H7 (cell line): ENCODE measurements around the gene ASAP2. TPM values are rescaled to one million over a fixed set of nuclear protein-coding genes. Genes with fewer than 3 reads are reported as not detected.

Experiments used
- DNase-seq: peaks from one replicate; pipeline ENCODE4 v3.0.0; 2012
- H3K27me3 ChIP-seq: 2 replicates; pipeline ENCODE4 v1.6.0; 2011; ENCODE audit warnings: mild to moderate bottlenecking, low read length; ENCODE audit not compliant: control insufficient read depth, insufficient read depth
- H3K36me3 ChIP-seq: replicated peaks from 2 replicates; pipeline ENCODE4 v1.5.1; 2011; ENCODE audit warnings: low read length; ENCODE audit not compliant: control insufficient read depth, insufficient read depth
- H3K4me3 ChIP-seq: 2 replicates; pipeline ENCODE4 v1.5.1; 2011; ENCODE audit warnings: low read depth, mild to moderate bottlenecking, control low read depth, low read length, moderate library complexity; ENCODE audit not compliant: insufficient read depth
- total RNA-seq: library from RNA; depleted of rRNA; stranded (reverse); fragments of >200 nt; shearing (Covaris generic); gene quantifications from 2 replicates; pipeline ENCODE4 v1.2.3, GENCODE V29; 2014

The ASAP2 gene
- total RNA-seq, 1 experiment from 2014 or later = 5.2 TPM

DNA sequence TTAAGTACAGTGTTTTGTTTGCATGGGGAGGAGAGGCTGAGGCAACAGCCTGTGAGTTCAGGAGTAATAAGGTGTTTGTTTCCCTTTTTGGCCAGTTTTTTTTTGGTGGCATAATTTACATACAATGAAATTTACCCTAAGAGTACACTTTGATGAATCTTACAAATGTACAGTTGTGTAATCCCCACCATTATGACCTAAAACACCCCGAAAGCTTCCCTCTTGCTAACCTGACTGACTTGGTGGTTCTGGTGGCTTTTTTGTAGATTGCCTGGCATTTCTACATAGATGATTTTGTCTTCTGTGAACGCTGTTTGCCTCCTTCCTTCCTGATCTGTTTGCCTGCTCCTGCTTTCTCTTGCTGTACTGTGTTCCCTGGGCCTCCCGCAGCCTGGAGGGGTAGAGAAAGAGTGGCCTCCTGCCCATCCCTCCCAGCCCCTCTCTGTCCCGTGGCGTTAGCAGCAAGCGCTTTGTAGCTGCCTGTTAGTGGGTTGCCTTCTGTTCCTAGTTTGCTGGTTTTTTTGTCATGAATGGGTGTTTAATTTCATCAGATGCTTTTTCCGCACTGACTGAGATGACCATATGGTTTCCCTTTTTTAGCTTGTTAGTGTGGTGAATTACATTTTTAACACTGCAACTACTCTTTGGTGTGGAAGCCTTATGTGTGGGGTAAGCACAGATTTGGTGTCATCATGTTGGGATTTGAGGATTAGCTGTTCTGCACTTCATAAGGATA, 32.1 kb downstream of the ASAP2 start:
- H3K4me3 ChIP-seq = no peak overlapping the region
- DNase-seq = no peak
- no peaks in the 10 kb centered on the region for H3K27me3 ChIP-seq
- no peaks in the 10 kb centered on the region for H3K36me3 ChIP-seq

DNA sequence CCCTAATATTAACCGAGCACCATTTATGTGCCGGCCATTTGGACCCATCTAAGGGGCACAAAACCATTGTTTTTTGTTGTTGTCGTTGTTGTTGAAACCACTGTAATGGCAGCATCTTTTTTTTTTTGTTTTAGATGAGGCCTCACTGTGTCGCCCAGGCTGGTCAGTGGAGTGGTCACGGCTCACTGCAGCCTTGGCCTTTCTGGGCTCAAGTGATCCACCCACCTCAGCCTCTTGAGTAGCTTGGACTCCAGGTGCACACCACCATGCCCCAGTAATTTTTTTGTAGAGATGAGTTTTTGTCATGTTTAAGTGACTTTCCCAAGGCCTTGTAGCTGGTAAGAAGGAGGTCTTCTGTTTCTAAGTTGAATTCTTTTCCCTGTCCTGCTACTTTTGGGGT, 33.0 kb downstream of the ASAP2 start:
- Histone ChIP-seq H3K27me3 (no peaks in the 10 kb centered on the region), H3K4me3 (no peak overlapping the region), H3K36me3 (no peaks in the 10 kb centered on the region)
- DNase-seq = no peak

DNA sequence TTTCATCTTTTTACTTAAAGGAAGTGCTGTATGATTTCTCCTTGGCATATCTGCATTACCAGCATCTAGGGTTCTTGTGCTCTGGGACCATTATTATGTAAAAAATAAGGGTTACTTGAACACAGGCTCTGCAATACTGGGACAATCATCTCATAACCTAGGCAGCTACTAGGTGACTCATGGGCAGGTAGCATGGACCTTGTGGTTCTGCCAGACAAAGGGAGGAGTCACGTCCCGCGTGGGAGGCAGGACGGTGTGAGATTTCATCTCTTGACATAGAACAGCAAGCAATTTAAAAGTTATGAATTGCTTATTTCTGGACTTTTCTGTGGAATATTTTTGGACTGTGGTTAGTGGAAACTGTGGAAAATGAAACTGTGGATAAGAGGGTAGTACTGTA, 34.1 kb downstream of the ASAP2 start:
- DNase-seq = no peak
- no peak overlapping the region for H3K4me3 ChIP-seq
- H3K27me3 ChIP-seq = no peaks in the 10 kb centered on the region
- no peaks in the 10 kb centered on the region for H3K36me3 ChIP-seq

DNA sequence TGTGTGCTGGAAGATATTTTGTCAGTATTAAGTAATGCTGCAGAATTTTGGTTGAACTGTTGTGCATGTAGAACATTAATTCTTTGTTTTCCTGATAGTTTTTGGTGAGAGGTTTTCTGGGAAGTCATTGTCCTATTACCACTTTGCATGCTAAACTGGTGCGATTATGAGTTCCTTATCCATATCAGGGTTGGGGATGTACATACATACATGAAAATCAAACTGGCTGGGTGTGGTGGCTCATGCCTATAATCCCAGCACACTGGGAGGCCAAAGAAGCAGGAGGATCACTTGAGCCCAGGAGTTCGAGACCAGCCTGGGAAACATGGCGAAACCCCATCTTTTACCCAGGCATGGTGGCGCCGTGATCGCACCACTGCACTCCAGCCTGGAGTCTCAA, 34.6 kb downstream of the ASAP2 start:
- Histone ChIP-seq H3K27me3 (no peaks in the 10 kb centered on the region), H3K4me3 (no peak overlapping the region), H3K36me3 (no peaks in the 10 kb centered on the region)
- DNase-seq = no peak

DNA sequence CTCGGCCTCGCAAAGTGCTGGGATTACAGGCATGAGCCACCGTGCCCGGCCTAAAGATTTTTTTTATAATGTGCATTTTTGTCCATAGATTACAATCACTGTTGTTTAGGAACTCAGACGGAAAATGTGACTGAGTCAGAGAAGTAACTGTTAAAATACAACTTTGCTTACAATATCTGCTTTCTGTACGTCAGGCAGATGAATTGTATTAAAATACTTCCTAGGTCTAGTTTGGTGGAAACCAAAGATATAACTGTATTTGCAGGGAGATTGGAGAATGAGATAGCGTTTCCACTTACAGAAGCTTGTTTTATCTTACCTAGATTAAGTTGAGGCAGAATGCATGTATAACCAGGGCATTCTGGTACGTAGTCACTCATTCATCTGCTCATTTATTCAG, 36.7 kb downstream of the ASAP2 start:
- H3K4me3 ChIP-seq = no peak overlapping the region
- no peaks in the 10 kb centered on the region for H3K27me3 ChIP-seq
- DNase-seq = no peak
- H3K36me3 ChIP-seq = no peaks in the 10 kb centered on the region

DNA sequence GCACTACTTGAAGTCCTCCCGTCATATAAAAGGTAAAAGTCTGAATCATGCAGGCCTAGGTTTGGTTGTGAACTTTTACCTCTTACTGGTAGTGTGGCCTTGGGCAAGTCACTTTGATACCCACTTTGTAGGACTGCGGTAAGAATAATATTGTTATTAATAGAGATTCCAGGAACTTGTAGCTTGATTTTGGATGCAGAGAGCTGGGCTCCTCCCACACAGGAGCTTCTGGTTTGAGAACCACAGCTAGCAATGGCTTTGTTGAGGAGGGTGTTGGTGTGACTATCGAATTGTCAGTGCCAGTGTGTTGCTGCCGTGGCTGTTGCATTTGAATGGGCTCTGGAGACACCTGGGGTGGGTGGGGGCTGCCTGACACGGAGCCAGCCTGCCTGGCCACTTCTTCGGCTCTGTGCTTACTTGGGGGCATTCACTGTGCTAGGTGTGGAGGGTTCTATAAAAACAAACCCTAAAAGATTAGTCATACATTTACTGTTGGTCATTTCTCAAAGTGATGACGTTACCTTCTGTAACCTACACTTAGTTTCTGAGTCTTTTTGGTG, 38.5 kb downstream of the ASAP2 start:
- no peak overlapping the region for H3K4me3 ChIP-seq
- H3K36me3 ChIP-seq = no peaks in the 10 kb centered on the region
- no peaks in the 10 kb centered on the region for H3K27me3 ChIP-seq
- DNase-seq = peak; percentile 81

DNA sequence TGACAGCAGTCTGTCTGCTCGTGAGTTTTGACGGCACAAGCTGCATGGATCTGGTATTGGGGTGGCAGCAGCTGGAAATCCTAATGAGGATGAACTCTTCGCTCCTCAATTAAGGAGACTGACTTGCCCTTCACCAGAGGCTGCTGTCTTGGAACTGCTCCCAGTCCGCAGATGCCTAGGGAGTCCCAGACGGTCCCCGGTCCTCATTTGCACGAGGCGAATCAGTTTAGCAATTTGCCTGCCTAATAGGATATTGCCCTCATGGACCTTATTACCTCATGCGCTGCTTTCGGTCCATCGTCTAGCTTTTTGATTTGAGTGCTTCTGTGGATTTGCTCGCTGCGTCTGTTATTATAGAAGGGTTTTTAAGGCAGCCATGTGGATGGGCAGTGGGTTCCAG, 40.6 kb downstream of the ASAP2 start:
- no peaks in the 10 kb centered on the region; the same call in 1 of the 2 replicates for H3K36me3 ChIP-seq
- no peak for DNase-seq
- H3K27me3 ChIP-seq = no peaks in the 10 kb centered on the region
- no peak overlapping the region for H3K4me3 ChIP-seq

DNA sequence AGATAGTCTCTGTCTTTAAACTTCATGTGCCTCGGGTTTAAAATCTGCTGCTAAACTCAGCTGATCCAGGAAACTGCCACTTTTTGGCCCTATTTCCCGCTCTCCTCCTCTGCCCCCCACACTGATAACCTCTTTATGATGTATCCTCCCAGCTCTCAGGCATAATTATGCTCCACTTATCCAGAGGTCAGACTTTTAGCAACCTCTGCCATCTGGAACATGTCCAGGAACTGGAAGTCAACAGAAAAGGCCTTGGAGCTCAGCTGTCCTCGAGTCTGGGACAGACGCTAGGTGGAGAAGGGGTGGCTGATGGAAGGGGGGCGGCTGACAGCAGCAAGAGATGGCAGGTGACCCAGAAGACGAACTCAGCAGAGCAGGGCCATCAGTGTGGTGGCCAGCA, 41.2 kb downstream of the ASAP2 start:
- Histone ChIP-seq H3K27me3 (no peaks in the 10 kb centered on the region), H3K4me3 (no peak overlapping the region), H3K36me3 (no peaks in the 10 kb centered on the region; the same call in 1 of the 2 replicates)
- no peak for DNase-seq

DNA sequence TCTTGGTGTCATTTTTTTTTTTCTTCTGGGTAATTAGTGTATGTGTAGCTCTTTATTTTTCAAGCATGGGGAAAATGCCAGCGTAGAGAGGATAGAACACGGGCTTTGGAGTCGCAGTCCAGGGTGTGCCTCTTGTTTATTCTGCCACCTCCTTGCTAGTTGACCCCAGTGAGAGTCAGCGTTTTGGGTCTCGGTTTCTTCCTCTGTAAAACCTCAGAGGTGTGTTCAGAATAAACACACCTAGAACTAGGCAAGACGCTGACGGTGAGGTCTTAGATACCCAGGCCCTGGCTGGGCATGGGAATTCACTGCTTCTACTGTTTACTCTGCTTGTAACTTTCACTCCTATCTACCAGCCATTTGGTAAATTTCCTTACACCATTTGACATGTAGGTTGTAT, 41.8 kb downstream of the ASAP2 start:
- Histone ChIP-seq H3K36me3 (no peaks in the 10 kb centered on the region; the same call in 1 of the 2 replicates), H3K27me3 (no peaks in the 10 kb centered on the region), H3K4me3 (no peak overlapping the region)
- no peak for DNase-seq

DNA sequence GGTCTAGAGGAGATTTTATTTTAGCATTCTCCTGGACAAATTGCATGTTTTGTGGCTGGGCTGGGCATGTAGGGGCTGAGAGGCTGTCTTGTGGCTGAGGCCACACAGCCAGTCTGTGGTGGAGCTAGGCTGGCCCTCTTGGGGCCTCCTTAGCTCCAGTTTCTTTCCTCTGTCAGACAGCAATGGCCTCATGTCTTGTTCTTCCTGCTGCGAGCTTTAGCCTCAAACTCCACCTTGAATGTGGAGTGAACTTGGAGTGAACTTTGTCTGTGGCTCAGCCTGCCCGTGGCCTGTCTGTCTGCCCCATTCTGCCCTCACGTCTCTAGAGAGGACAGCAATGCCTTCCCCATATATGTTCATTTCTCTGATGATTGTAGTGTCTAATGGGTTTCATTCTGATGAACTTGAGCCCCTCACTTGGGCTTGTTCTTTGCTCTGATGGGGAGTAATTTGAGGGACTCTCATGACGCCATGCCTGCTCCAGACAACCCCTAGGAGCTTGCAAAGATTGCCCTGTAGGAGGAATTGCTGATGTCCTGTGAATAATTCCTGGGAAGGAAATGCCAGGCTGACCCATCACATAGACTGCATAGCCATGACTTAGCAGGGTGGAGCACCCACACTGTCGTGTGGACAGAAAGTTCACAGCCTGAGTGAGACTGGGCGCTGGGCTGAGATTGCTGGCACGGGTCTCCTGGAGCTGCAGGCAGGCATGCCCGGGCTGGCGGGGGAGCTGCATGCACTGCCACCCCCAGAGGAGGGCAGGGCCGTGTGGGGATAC, 42.6 kb downstream of the ASAP2 start:
- no peak for DNase-seq
- no peaks in the 10 kb centered on the region; the same call in 1 of the 2 replicates for H3K36me3 ChIP-seq

DNA sequence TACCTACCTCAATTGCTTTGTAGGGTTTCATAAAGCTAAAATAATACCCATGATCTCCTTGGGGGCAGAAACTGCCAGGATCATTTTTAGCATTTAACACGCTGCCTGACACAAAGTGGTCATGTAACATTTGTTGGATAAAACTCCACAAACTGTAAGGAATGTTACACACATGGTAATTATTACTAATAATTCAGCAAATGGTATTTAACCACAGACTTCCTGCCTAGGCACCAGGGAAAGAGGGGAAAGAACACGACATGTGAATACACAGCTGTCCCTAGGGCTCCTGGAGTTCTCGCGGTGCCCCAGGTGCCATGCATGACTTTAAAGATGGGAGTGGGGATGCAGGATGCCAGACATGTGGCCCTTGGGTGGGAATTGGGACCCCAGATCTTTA, 43.5 kb downstream of the ASAP2 start:
- DNase-seq = no peak
- H3K36me3 ChIP-seq = no peaks in the 10 kb centered on the region; the same call in 1 of the 2 replicates
- no peak overlapping the region for H3K4me3 ChIP-seq
- H3K27me3 ChIP-seq = no peaks in the 10 kb centered on the region

More for the DNA sequence above, 42.6 kb downstream of the ASAP2 start:
- H3K27me3 ChIP-seq = no peaks in the 10 kb centered on the region
- no peak overlapping the region for H3K4me3 ChIP-seq

DNA sequence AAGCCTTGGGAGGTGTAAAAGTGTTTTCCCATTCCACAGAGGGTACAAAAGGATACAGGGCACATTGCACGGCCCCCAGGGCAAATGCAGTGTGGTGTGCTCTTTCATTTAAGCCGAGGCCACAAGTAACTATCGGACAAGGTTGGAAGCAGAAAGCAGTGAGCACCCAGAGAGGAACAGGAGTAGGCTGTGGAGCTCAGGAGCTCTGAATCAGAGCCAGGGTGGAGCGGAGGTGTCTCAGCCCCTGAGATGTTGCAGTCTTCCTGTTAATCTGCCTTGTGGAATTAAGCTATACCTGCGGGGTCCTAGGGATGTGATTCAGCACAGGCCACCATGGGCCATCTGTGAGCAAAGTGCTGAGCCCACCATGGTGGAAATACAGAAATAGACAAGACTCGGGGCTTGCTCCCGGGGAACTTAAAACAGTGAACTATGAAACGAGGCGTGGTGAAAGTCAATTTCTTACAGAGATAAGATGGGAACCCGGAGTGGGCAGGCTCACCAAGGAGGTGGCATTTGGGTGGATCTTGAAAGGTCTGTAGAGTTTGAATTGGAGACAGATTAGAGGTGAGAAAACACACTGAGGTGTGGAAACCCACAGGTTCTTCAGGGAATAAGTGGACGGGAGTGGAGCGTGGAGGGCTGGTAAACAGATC, 44.0 kb downstream of the ASAP2 start:
- no peak overlapping the region for H3K4me3 ChIP-seq
- no peaks in the 10 kb centered on the region for H3K27me3 ChIP-seq
- no peaks in the 10 kb centered on the region; the same call in 1 of the 2 replicates for H3K36me3 ChIP-seq
- DNase-seq = no peak

DNA sequence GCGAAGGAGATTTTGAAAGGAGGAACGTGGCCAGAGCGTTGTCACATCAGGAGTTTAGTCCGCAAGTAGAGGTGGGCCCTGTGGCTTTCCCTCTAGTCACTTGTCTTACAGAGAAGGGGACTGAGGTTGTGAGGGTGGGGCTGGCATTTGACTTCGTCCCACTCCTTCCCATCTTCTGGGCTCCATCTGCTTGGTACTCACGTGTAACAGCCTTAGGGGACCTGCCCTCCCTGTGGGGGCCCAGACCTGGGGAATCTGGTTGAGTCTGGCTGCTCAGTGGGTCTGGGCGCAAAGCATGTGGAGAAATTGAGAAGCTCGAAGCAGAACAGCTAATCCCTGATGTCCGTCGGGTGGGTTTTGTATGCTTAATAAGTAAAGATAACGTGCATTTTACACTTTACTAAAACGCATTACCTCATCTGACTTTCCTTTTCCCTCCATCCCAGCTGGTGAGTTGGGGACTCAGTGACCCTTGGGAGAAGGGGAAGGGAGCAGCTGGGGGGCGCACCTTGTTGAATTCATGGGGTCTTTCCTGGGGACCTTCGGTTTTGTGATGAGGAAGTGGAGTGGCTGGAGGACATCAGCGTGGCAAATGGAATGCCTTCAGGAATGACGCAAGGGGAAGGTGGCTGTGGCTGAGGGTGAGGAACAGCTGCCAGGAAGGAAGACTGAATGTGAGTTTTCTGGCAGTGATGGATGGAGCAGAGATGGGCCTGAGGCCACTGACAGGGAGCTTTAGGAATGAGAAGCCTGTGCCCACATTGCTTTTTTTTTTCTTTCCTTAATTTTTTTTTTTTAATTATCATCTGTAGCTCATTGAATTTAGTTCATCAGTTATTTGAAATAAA, 44.8 kb downstream of the ASAP2 start:
- Histone ChIP-seq H3K4me3 (no peak overlapping the region), H3K27me3 (no peaks in the 10 kb centered on the region), H3K36me3 (no peaks in the 10 kb centered on the region; the same call in 1 of the 2 replicates)
- DNase-seq = no peak

DNA sequence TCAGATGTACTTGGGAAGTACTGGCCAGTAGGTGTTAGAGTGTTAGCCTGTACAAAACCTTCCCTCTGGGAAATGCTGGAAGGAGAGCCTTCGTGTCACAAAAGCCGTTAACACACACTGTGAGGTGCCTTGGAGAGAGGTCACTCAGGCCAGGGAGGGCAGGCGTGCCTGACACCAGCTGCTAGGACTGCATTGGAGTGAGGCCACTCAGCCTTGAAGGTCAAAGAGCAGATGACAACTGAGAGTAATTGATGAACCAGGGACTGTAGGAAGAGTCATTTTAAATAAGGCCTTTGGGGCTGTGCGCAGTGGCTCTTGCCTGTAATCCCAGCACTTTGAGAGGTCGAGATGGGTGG, 45.4 kb downstream of the ASAP2 start:
- Histone ChIP-seq H3K36me3 (no peaks in the 10 kb centered on the region; the same call in 1 of the 2 replicates), H3K27me3 (no peaks in the 10 kb centered on the region), H3K4me3 (no peak overlapping the region)
- DNase-seq = no peak
